ENCODE data around the gene PRR12.

PRR12 gene

DNA sequence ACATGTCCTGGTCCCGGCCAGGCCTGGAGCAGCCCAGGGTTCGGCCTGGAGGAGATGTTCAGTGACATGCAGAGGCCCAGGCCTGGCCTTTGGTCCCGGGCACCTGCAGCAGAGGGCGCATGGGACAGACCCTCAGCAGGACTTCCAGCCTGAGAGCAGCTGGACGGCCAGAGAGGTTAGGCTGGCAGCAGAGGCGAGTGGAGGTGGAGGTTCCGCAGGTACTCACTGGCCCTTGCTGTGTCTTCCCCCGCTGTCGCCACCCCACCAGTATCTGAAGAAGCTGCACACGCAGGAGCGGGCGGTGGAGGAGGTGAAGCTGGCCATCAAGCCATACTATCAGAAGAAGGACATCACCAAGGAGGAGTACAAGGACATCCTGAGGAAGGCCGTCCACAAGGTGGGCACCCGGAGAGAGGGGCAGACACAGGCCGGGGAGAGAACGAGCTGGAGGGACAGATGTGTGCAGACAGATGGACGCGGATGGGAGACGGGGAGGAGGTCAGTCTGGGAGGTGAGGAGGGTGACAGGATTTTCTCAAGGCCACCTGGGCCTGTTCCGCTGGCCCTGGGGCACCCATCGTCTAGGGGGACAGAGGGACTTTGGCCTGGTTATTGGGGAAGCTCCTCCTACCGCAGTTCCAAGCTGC lies 66.6 kb downstream of the PRR12 start:
- TF ChIP-seq, protein P1, sequence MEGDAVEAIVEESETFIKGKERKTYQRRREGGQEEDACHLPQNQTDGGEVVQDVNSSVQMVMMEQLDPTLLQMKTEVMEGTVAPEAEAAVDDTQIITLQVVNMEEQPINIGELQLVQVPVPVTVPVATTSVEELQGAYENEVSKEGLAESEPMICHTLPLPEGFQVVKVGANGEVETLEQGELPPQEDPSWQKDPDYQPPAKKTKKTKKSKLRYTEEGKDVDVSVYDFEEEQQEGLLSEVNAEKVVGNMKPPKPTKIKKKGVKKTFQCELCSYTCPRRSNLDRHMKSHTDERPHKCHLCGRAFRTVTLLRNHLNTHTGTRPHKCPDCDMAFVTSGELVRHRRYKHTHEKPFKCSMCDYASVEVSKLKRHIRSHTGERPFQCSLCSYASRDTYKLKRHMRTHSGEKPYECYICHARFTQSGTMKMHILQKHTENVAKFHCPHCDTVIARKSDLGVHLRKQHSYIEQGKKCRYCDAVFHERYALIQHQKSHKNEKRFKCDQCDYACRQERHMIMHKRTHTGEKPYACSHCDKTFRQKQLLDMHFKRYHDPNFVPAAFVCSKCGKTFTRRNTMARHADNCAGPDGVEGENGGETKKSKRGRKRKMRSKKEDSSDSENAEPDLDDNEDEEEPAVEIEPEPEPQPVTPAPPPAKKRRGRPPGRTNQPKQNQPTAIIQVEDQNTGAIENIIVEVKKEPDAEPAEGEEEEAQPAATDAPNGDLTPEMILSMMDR (IDR thresholded peaks at IDR 0.05): no peak
- Mint-ChIP-seq H3K4me1 (peaks cover 6% of the 10 kb centered on the region), H3K9me3 (peaks cover 4% of the 10 kb centered on the region), H3K4me3 (no peak overlapping the region), H3K27me3 (ENCODE audit: low read depth, poor library complexity) (no peaks in the 10 kb centered on the region), H3K27ac (peak overlapping the region; percentile 92), H3K36me3 (ENCODE audit: low read depth) (peaks cover 70% of the 10 kb centered on the region)
- no peak for DNase-seq

DNA sequence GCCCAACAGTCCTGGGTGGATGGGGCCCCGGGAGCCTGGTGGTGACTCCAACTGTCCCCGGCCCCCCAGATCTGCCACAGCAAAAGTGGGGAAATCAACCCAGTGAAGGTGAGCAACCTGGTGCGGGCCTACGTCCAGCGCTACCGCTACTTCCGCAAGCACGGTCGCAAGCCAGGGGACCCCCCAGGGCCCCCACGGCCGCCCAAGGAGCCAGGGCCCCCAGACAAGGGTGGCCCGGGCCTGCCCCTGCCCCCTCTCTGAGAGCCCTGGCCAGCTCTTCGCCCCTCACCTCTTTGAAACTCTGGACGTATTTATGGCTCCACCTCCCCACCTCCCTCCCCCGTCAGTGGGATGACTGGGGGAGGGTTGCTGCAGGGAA lies 67.1 kb downstream of the PRR12 start:
- TF ChIP-seq, protein P1 (IDR thresholded peaks at IDR 0.05): no peak
- Mint-ChIP-seq H3K4me3 (no peak overlapping the region), H3K27me3 (ENCODE audit: low read depth, poor library complexity) (no peaks in the 10 kb centered on the region), H3K27ac (no peak overlapping the region), H3K9me3 (peaks cover 4% of the 10 kb centered on the region), H3K4me1 (peaks cover 12% of the 10 kb centered on the region), H3K36me3 (ENCODE audit: low read depth) (peaks cover 66% of the 10 kb centered on the region)
- no peak for DNase-seq

DNA sequence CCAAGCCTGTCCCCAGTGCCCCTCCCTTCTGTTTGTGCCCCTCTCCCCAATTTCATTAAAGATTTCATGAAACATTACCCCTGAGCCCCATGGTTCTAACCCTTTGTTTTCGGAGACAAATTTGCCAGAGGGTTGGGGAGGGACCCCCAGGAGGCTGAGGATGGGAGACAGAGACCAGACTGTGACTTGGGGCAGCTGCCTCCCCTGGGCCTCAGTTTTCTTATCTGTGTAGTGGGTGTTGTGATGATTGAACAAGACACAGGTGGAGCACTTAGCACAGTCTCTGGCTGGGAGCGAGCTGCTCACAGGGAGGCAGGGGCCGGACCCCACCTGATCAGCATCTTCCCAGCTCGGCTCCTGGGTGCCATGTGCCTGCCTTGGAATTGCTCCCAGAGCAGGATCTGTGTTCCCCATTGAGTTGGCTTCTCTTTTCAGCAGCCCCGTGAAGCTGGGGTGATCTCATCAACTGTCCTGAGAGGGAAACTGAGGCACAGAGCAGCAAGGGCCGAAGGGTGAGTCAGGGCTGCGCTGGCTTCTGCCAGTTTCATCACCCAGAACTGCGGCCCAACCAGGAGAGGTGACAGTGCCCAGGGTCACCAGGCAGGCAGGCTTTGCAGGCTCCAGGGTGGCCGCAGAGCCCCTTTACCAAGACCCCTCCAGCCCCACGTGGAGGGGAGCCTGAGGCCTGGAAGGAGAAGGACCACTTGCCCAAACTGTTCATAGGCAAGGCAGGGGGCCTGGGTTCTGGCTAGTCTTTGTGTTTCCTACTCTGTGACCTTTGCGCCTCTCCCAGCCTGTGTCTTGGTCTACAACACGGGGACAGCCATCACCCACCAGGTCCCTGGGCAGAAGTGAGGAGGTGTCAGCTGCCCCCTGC lies 67.8 kb downstream of the PRR12 start:
- Mint-ChIP-seq H3K36me3 (ENCODE audit: low read depth) (peaks cover 64% of the 10 kb centered on the region), H3K4me1 (peaks cover 12% of the 10 kb centered on the region), H3K9me3 (peaks cover 4% of the 10 kb centered on the region), H3K27me3 (ENCODE audit: low read depth, poor library complexity) (no peaks in the 10 kb centered on the region), H3K4me3 (no peak overlapping the region), H3K27ac (no peak overlapping the region)
- TF ChIP-seq, protein P1 (IDR thresholded peaks at IDR 0.05): no peak
- DNase-seq: no peak

DNA sequence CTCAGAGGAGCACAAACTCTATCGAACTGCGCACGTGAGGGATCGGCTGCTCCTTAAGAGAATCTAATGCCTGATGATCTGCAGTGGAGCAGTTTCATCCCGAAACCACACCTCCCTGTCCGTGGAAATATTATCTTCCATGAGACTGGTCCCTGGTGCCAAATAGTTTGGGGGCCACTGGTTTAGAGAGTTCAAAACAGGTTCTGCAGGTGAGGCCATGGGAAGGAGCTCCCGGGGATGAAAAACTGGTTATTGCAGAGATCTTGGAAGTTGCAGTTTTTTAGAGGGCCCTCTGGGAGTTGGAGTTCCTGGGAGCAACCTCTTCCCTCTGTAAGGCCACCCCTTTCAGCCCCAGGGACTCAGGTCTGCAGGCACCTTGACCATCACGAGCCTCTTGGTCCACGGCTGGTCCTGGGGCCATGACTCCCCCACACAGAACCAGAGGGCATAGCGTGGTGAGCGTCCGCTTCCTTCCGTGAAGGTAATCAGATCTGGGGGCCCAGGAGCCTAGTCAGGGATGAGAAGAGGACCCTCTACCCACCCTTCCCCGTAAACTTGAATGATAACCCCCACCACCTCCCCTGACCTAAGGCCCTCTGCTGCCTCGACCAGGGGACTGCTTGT lies 69.5 kb downstream of the PRR12 start:
- no peaks in the 10 kb centered on the region for H3K27me3 Mint-ChIP-seq (ENCODE audit: low read depth, poor library complexity)
- DNase-seq: no peak
- H3K9me3 Mint-ChIP-seq: peaks cover 4% of the 10 kb centered on the region
- H3K36me3 Mint-ChIP-seq (ENCODE audit: low read depth): peaks cover 50% of the 10 kb centered on the region
- H3K27ac Mint-ChIP-seq: peak overlapping the region; percentile 25
- H3K4me1 Mint-ChIP-seq: peaks cover 28% of the 10 kb centered on the region
- TF ChIP-seq, protein P1 (IDR thresholded peaks at IDR 0.05): no peak
- no peak overlapping the region for H3K4me3 Mint-ChIP-seq

DNA sequence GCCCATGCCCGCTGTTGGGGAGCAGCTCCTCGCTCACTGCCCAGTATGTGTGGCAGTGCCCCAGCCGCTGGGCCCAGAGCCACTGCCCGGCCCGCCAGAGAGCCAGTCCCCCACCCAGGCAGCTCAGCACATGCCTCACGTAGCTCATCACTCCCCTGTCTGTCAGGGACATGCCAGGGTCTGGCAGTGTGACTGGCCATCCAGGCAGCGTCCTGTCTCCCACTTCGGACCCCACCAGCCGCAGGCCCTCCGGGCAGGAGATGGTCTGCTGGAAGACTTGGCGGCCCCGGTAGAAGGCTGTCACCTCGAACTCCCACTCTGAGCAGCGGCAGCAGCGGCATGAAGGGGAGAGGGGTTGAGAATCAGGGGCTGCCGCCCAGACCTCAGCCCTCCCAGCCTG lies 71.0 kb downstream of the PRR12 start:
- H3K36me3 Mint-ChIP-seq (ENCODE audit: low read depth): peaks cover 43% of the 10 kb centered on the region
- H3K27ac Mint-ChIP-seq: no peak overlapping the region
- peaks cover 4% of the 10 kb centered on the region for H3K9me3 Mint-ChIP-seq
- no peak overlapping the region for H3K4me3 Mint-ChIP-seq
- no peak for DNase-seq
- H3K27me3 Mint-ChIP-seq (ENCODE audit: low read depth, poor library complexity): no peaks in the 10 kb centered on the region
- peaks cover 42% of the 10 kb centered on the region for H3K4me1 Mint-ChIP-seq
- TF ChIP-seq, protein P1 (IDR thresholded peaks at IDR 0.05): no peak

Data from nephron progenitor cell (in vitro differentiated cells).